LNCAP (cell line): ENCODE data around the gene RGS5.

Experiments
- TF ChIP-seq, protein P1 (sequence below): fragments of 450-650 bp; IDR thresholded peaks from 2 replicates; pipeline ENCODE4 v1.5.1; 2017; ENCODE audit warnings: mild to moderate bottlenecking

The RGS5 gene

GRCh38 chr1:163141556-163141955 lies 61.2 kb downstream of the RGS5 start:
- TF ChIP-seq, protein P1, sequence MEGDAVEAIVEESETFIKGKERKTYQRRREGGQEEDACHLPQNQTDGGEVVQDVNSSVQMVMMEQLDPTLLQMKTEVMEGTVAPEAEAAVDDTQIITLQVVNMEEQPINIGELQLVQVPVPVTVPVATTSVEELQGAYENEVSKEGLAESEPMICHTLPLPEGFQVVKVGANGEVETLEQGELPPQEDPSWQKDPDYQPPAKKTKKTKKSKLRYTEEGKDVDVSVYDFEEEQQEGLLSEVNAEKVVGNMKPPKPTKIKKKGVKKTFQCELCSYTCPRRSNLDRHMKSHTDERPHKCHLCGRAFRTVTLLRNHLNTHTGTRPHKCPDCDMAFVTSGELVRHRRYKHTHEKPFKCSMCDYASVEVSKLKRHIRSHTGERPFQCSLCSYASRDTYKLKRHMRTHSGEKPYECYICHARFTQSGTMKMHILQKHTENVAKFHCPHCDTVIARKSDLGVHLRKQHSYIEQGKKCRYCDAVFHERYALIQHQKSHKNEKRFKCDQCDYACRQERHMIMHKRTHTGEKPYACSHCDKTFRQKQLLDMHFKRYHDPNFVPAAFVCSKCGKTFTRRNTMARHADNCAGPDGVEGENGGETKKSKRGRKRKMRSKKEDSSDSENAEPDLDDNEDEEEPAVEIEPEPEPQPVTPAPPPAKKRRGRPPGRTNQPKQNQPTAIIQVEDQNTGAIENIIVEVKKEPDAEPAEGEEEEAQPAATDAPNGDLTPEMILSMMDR = no peak

DNA sequence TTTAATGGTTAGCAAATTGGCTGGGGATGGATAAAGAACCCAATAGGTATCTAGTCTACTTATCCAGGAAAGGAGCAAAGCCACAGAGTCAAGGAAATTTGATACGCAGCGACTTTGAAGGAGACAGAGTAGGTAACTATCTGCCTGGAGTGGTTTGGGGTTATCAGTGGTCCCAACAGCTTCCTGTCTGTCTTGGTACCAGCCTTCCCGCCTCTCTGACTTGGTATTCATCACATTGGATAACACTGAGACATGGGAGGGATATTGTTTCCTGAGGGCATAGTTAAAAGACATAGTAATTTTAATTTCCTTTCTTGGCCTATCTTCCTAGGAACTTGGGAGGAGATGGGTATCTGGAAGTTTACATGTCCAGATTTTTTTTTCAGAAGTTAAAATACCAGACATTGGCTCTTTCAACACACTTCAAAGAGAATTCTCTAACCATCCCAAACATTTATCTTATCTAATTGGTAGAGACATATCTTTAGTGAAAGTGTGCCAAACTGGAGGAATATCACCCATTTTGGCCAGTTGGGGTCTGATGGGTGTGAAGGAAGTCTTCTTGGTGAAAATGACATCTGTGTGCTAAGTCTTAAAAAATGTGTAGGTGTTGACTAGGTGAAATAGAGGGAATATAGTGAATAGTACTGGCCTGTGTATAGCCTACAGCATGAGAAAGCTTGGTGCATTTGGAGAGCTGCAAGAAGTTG lies 65.0 kb downstream of the RGS5 start:
- TF ChIP-seq, protein P1 = no peak

DNA sequence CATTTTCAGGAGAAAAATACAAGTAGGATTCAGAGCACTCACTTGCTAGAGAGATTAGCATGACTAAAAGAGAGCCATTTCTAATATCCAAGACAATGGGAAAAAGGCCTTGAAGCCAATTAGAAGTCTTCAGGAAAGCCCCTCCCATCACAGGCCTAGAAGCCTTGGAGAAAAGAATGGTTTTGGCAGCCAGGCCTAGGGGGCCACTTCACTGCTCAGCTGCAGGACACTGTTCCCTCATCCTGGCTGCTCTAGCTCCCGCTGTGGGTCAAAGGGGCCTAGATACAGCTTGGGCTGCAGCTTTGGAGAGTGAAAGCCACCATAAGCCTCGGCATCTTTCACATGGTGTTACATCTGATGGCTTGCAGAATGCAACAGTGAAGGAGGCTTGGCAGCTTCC lies 70.7 kb downstream of the RGS5 start:
- TF ChIP-seq, protein P1 = no peak

GRCh38 chr1:163130225-163130856 lies 72.4 kb downstream of the RGS5 start:
- TF ChIP-seq, protein P1 = no peak

- TF ChIP-seq, protein P1 = no peak
Observed at GRCh38 chr1:163128282-163128681, 74.4 kb downstream of the RGS5 start.

DNA sequence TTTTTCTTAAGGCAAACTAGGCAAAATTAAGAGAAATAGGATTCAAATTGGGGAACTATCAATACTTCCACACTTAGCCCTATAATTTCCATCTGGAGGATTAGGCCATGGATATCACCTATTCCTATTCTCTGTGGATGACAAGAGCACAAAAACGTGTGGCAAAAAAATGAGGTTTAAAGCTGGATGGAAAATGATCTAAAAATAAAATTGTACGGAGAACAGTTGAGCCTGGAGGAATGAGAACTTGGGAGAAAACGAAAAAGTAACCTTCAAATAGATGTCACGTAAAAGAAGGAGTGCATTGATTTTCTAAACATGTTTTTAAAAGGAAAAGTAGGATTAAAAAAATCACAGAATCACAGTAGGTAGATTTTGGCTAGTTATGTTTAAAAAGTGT lies 77.9 kb downstream of the RGS5 start:
- TF ChIP-seq, protein P1 = no peak

- TF ChIP-seq, protein P1 = no peak
Observed at GRCh38 chr1:163120372-163120771, 82.3 kb downstream of the RGS5 start.
